SK-N-MC (cell line): ENCODE measurements around the gene NLGN1.

Experiments used
- EZH2 ChIP-seq: fragments of 200-600 bp; sonication (generic); IDR thresholded peaks from one replicate; pipeline ENCODE4 v1.6.1; 2017; ENCODE audit warnings: antibody characterized with exemption
- FOXP2 ChIP-seq: optimal IDR thresholded peaks from 2 replicates; pipeline ENCODE3; 2011; ENCODE audit warnings: mild to moderate bottlenecking, moderate library complexity; ENCODE audit not compliant: insufficient read depth; ENCODE audit errors: extremely low read length, control extremely low read depth
- POLR2AphosphoS5 ChIP-seq: IDR thresholded peaks from 2 replicates; pipeline ENCODE4 v1.6.1; 2012; ENCODE audit warnings: mild to moderate bottlenecking, low read depth, low read length, borderline replicate concordance

GRCh38 chr3:174315225-174315624, 917.7 kb downstream of the NLGN1 start:
- no peak for TF ChIP-seq POLR2AphosphoS5
- no peak for TF ChIP-seq EZH2
- TF ChIP-seq FOXP2: no peak
